CD14-positive monocyte (primary cell): Measurements from ENCODE around the gene DDX27. TPM values are rescaled to one million over a fixed set of nuclear protein-coding genes. Genes with fewer than 3 reads are reported as not detected.

Source experiments
- DNase-seq, 3 donors: peaks; one replicate each; pipeline ENCODE4 v3.0.0-alpha.2; 2011 to 2022
- H2AFZ ChIP-seq: 2 replicates; pipeline ENCODE4 v1.6.0; 2012; ENCODE audit warnings: mild to moderate bottlenecking, low read depth, low read length, inconsistent platforms; ENCODE audit not compliant: insufficient read depth, poor library complexity, severe bottlenecking
- H3K27ac ChIP-seq, 2 donors: 1 replicate in 1 of 2; 2 replicates in 1 of 2; pipeline ENCODE4 v1.5.1; 2012 to 2013; ENCODE audit warnings: low read length in 2 of 2, control low read depth in 1 of 2, inconsistent platforms in 1 of 2, low read depth in 1 of 2, mild to moderate bottlenecking in 1 of 2
- H3K27me3 ChIP-seq, 2 donors: one replicate each; pipeline versions ENCODE4 v1.6.0 to v1.6.1; 2011 to 2013; ENCODE audit warnings: low read length in 2 of 2; ENCODE audit not compliant: control insufficient read depth in 2 of 2, insufficient read depth in 2 of 2
- H3K36me3 ChIP-seq, 2 donors: replicated peaks in 1 of 2; 1 replicate in 1 of 2; 2 replicates in 1 of 2; pipeline versions ENCODE4 v1.5.1 to v1.6.1; 2012 to 2013; ENCODE audit warnings: low read length in 2 of 2, control low read depth in 1 of 2, inconsistent platforms in 1 of 2, mild to moderate bottlenecking in 1 of 2; ENCODE audit not compliant: insufficient read depth in 2 of 2, control insufficient read depth in 1 of 2
- H3K4me1 ChIP-seq, 2 donors: 1 replicate in 1 of 2; 2 replicates in 1 of 2; pipeline versions ENCODE4 v1.5.1 to v1.6.1; 2012 to 2013; ENCODE audit warnings: low read length in 2 of 2, control low read depth in 1 of 2, inconsistent platforms in 1 of 2, mild to moderate bottlenecking in 1 of 2, moderate library complexity in 1 of 2; ENCODE audit not compliant: insufficient read depth in 2 of 2, control insufficient read depth in 1 of 2
- H3K4me2 ChIP-seq: replicated peaks from 2 replicates; pipeline ENCODE3; 2012; ENCODE audit warnings: low read length, moderate library complexity, mild to moderate bottlenecking; ENCODE audit not compliant: poor library complexity, severe bottlenecking; ENCODE audit errors: extremely low read depth
- H3K4me3 ChIP-seq, 3 experiments: fragments of 200-600 bp in 1 of 3; sonication (generic) in 1 of 3; replicated peaks in 1 of 3; 1 replicate in 2 of 3; 2 replicates in 1 of 3; pipeline ENCODE4 v1.5.1; 2011 to 2013; ENCODE audit warnings: low read length in 3 of 3, mild to moderate bottlenecking in 3 of 3, control low read depth in 2 of 3, low read depth in 2 of 3, inconsistent platforms in 1 of 3, moderate library complexity in 1 of 3
- H3K79me2 ChIP-seq: 2 replicates; pipeline ENCODE4 v1.6.0; 2012; ENCODE audit warnings: mild to moderate bottlenecking, control low read depth, inconsistent platforms, low read length, moderate library complexity; ENCODE audit not compliant: insufficient read depth
- H3K9ac ChIP-seq: 2 replicates; pipeline ENCODE4 v1.6.0; 2017; ENCODE audit warnings: low read length, mild to moderate bottlenecking; ENCODE audit not compliant: insufficient read depth, poor library complexity, severe bottlenecking
- H3K9me3 ChIP-seq, 2 donors: replicated peaks in 1 of 2; 1 replicate in 1 of 2; 2 replicates in 1 of 2; pipeline versions ENCODE4 v1.5.1 to v1.6.1; 2012 to 2013; ENCODE audit warnings: low read length in 2 of 2, control low read depth in 1 of 2; ENCODE audit not compliant: control insufficient read depth in 1 of 2, insufficient read depth in 1 of 2
- H4K20me1 ChIP-seq: 2 replicates; pipeline ENCODE4 v1.6.0; 2012; ENCODE audit warnings: mild to moderate bottlenecking, low read length, control low read depth, moderate library complexity; ENCODE audit not compliant: insufficient read depth
- H3K27ac Mint-ChIP-seq, 7 donors: one replicate each; pipeline ENCODE4 v1.8.0; 2020; ENCODE audit warnings: mild to moderate bottlenecking in 7 of 7, mixed read lengths in 7 of 7, moderate library complexity in 6 of 7, inconsistent platforms in 2 of 7
- H3K27me3 Mint-ChIP-seq, 3 donors: one replicate each; pipeline ENCODE4 v1.8.0; 2021 to 2022; ENCODE audit warnings: low read depth in 3 of 3, mild to moderate bottlenecking in 3 of 3, mixed read lengths in 3 of 3, moderate library complexity in 3 of 3, inconsistent platforms in 1 of 3
- H3K36me3 Mint-ChIP-seq, 2 donors: one replicate each; pipeline ENCODE4 v1.8.0; 2020; ENCODE audit warnings: mixed read lengths in 2 of 2, inconsistent platforms in 1 of 2, mild to moderate bottlenecking in 1 of 2
- H3K4me1 Mint-ChIP-seq: one replicate; pipeline ENCODE4 v1.8.0; 2020; ENCODE audit warnings: mild to moderate bottlenecking, mixed read lengths
- H3K4me3 Mint-ChIP-seq, 2 donors: one replicate each; pipeline ENCODE4 v1.8.0; 2020; ENCODE audit warnings: mild to moderate bottlenecking in 2 of 2, mixed read lengths in 2 of 2, moderate library complexity in 1 of 2
- H3K9me3 Mint-ChIP-seq, 7 donors: one replicate each; pipeline ENCODE4 v1.8.0; 2020 to 2022; ENCODE audit warnings: mixed read lengths in 7 of 7, mild to moderate bottlenecking in 6 of 7, moderate library complexity in 6 of 7, inconsistent platforms in 2 of 7
- CTCF ChIP-seq: fragments of 200-600 bp; IDR thresholded peaks from one replicate; pipeline ENCODE4 v1.8.0; 2022; ENCODE audit warnings: antibody characterized with exemption, mild to moderate bottlenecking
- WGBS: methylation state at CpG from one replicate; pipeline ENCODE4 v1.1.5; 2013; ENCODE audit warnings: missing lambda C conversion rate; ENCODE audit not compliant: insufficient coverage; 5-methylcytosine and 5-hydroxymethylcytosine counted together
- intact Hi-C, 2 donors: fragments of 100-400 bp; cut with micrococcal nuclease; formaldehyde crosslinking; loops; one replicate each; pipeline versions ENCODE4 v1.15.0 to v1.15.1; 2023
- polyA plus RNA-seq, 3 donors: library from polyadenylated mRNA; depleted of rRNA in 1 of 3; unstranded in 2 of 3; stranded (reverse) in 1 of 3; fragments of 300-500 nt in 2 of 3; fragments of >200 nt in 1 of 3; fragmentation: Illumina TruSeq in 2 of 3; gene quantifications; 1 replicate in 2 of 3; 2 replicates in 1 of 3; pipeline ENCODE4 v1.2.3, GENCODE V29; 2012 to 2021

DDX27 gene
- polyA plus RNA-seq, 3 donors, result 13.8 to 31.5 (median 17.7) TPM

GRCh38 chr20:49260218-49260617 is 41.0 kb downstream of the DDX27 start:
- no peaks in the 10 kb centered on the region for H3K4me1 Mint-ChIP-seq
- intact Hi-C loops, result no loop called here
- peaks cover 84 to 98% of the 10 kb centered on the region in 2 donors for H3K36me3 Mint-ChIP-seq
- Histone ChIP-seq H4K20me1 (peaks cover 80% of the 10 kb centered on the region), H3K4me1 (no peaks in the 10 kb centered on the region), H2AFZ (no peak overlapping the region), H3K4me3 (no peak overlapping the region), H3K36me3 (peaks cover 91 to 97% of the 10 kb centered on the region in 2 donors), H3K9ac (no peak overlapping the region), H3K79me2 (peaks cover 17% of the 10 kb centered on the region), H3K4me2 (no peak overlapping the region), H3K9me3 (no peaks in the 10 kb centered on the region), H3K27me3 (no peaks in the 10 kb centered on the region), H3K27ac (no peak overlapping the region)
- H3K27ac Mint-ChIP-seq, result no peak overlapping the region
- no peak for TF ChIP-seq CTCF
- H3K9me3 Mint-ChIP-seq, result peaks cover 0 to 4% (median 0%) of the 10 kb centered on the region in 7 donors
- WGBS, result no CpG with 5 or more reads among the region's 4 CpGs
- no peak overlapping the region for H3K4me3 Mint-ChIP-seq
- no peak for DNase-seq
- H3K27me3 Mint-ChIP-seq, result peaks cover 0 to 6% (median 0%) of the 10 kb centered on the region in 3 donors

- peaks cover 81 to 98% of the 10 kb centered on the region in 2 donors for H3K36me3 Mint-ChIP-seq
- Histone ChIP-seq H3K27me3 (no peaks in the 10 kb centered on the region), H3K4me1 (no peaks in the 10 kb centered on the region), H3K36me3 (peaks cover 91 to 97% of the 10 kb centered on the region in 2 donors), H3K79me2 (peaks cover 27% of the 10 kb centered on the region), H3K9me3 (no peaks in the 10 kb centered on the region), H3K4me3 (no peak overlapping the region), H3K9ac (no peak overlapping the region), H3K27ac (no peak overlapping the region), H3K4me2 (no peak overlapping the region), H4K20me1 (peaks cover 81% of the 10 kb centered on the region), H2AFZ (no peak overlapping the region)
- WGBS, result no CpG with 5 or more reads among the region's 3 CpGs
- intact Hi-C loops, result no loop called here
- no peak for DNase-seq
- no peak for TF ChIP-seq CTCF
- peaks cover 0 to 6% (median 0%) of the 10 kb centered on the region in 3 donors for H3K27me3 Mint-ChIP-seq
- H3K9me3 Mint-ChIP-seq, result peaks cover 0 to 4% (median 0%) of the 10 kb centered on the region in 7 donors
- H3K4me3 Mint-ChIP-seq, result no peak overlapping the region
- H3K27ac Mint-ChIP-seq, result no peak overlapping the region
- H3K4me1 Mint-ChIP-seq, result peaks cover 2% of the 10 kb centered on the region
Observed at GRCh38 chr20:49261173-49261572, 42.0 kb downstream of the DDX27 start.
